Measurements from ENCODE around the gene HNF1A.

The HNF1A gene

GRCh38 chr12:120956579-120957300 is 21.6 kb upstream of the HNF1A start:
- intact Hi-C loops (cut with DNase I) = no loop called here
- no peak for DNase-seq

GRCh38 chr12:120959111-120959878 is 19.0 kb upstream of the HNF1A start:
- intact Hi-C loops (cut with DNase I) = no loop called here
- DNase-seq = no peak

GRCh38 chr12:120960657-120961056 is 17.7 kb upstream of the HNF1A start:
- DNase-seq = peak in 2 of 42 donors; percentile 6 to 22
- intact Hi-C loops (cut with DNase I) = no loop called here

- intact Hi-C loops (cut with DNase I) = no loop called here
- peak in 8 of 42 donors; percentile 4 to 44 (median 25) for DNase-seq
Observed at GRCh38 chr12:120961604-120962531, 16.5 kb upstream of the HNF1A start.

GRCh38 chr12:120962532-120963020 is 15.8 kb upstream of the HNF1A start:
- DNase-seq = no peak
- intact Hi-C loops (cut with DNase I) = no loop called here

- no peak for DNase-seq
- intact Hi-C loops (cut with DNase I) = no loop called here
Observed at GRCh38 chr12:120964298-120964697, 14.0 kb upstream of the HNF1A start.

DNA sequence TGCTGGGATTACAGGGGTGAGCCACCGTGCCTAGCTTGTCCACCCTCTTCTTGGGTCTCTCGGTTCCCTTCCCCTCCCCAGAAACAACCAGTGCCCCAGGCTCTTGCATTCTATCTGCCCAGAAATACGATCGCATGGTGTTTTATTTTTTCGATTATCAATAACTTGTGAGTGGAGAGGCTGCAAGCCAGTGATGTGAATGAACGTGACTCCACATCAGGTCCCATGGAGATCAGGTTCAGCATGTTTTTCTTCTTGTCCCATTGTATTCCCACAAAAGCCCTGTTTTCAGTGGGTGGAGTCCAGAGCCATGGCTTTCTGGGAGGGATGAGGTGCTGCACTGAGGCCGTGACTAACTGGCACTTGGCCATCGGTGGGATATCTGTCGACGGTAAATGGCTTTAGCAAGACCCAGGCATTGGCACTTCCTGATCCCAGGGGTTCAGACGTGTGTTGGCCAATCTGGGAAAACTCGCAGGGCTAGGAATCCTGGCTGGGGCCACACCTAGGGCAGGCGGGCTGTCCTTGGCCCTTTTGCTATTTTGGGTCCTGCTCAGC is 12.7 kb upstream of the HNF1A start:
- intact Hi-C loops (cut with DNase I) = no loop called here
- no peak for DNase-seq

DNA sequence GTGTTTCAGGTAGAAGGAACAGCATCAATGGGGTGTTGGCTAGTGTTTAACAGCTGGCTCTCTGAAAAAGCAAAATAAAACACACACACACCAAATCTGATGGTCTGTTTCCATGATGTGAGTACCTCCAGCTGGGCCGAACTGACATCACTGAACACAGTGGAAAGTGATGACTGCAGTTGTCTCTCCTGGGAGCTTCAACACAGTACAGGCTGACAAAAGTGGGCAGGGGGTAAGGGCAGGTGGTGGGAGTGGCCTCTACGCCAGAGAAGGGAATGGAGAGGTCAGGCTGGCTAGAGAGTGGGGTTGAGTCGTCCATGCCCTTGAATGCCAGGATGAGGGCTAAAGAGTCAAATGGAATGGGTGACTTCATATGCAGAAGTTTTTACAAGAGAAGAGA is 8.0 kb upstream of the HNF1A start:
- intact Hi-C loops (cut with DNase I) = loop anchor here (5.0 kb wide), 1 partner anchor 323 kb away; no protein-coding TSS in a partner anchor
- no peak for DNase-seq

- DNase-seq = peak in 23 of 42 donors; percentile 11 to 72 (median 43)
- intact Hi-C loops (cut with DNase I) = loop anchor here (5.0 kb wide), 1 partner anchor 324 kb away; no protein-coding TSS in a partner anchor
Observed at GRCh38 chr12:120971299-120972180, 6.8 kb upstream of the HNF1A start.

- no peak for DNase-seq
- intact Hi-C loops (cut with DNase I) = loop anchor here (5.0 kb wide), 1 partner anchor 326 kb away; no protein-coding TSS in a partner anchor
Observed at GRCh38 chr12:120972870-120973543, 5.3 kb upstream of the HNF1A start.

DNA sequence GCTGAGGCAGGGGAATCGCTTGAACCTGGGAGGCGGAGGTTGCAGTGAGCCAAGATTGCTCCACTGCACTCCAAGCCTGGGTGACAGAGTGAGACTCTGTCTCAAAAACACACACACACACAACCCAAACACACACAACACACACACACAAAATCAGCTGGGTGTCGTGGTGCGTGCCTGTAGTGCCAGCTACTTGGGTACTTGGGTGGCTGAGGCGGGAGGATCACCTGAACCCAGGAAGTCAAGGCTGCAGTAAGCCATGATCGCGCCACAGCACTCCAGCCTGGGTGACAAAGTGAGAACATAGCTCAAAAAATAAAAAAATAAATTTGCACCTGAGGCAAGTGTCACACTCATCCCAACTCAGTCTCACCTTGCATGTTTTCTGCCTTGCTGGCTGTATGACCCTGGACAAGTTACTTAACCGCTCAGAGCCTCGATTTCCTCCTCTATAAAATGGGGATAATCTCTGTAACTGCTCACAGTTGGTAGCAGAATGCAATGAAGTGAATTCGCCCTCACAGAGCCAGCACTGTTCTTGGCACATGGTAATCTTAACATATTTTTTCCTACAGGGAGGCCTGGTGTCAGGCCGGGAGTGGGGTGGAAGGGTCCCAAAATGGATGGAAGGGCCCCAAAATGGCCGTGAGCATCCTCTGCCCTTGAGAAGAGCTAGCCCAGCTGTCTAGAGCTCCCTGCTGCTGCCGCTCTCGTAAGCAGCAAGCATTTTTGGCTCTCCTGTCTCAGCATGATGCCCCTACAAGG is 630 bp upstream of the HNF1A start:
- intact Hi-C loops (cut with DNase I) = no loop called here
- DNase-seq = no peak

DNA sequence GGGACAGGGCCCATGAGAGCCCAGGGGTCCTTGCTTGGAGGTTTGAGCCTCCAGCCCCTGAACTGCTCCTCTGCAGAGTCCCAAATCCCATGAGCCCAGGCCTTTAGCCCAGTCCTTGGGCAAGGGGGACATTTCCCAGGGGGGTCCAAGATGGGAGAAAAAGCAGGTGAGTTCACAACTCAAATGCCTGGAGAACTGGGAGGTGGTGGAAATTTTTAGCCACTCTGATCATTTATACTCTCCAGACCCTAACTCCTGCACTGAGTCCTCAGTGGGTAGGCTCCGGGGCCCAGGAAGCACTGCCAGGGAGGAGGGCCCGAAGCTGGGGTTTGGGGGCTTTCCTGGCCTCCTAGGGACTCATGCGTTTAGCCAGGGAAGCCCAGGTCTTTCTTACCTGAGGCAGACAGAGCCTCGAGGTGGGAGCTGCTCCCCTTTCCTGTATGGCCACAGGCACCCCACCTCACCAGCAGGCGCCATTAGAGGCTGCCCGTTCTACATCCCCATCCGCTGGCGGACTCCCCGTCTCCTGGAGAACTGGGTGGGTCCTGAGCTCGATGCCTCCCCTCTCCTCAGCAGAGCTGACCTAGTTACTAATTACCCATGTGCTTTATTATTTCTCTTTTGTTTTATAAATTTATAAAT is 998 bp downstream of the HNF1A start:
- DNase-seq = no peak
- intact Hi-C loops (cut with DNase I) = no loop called here

GRCh38 chr12:120979862-120980696 is 1.7 kb downstream of the HNF1A start:
- intact Hi-C loops (cut with DNase I) = no loop called here
- DNase-seq = no peak

DNA sequence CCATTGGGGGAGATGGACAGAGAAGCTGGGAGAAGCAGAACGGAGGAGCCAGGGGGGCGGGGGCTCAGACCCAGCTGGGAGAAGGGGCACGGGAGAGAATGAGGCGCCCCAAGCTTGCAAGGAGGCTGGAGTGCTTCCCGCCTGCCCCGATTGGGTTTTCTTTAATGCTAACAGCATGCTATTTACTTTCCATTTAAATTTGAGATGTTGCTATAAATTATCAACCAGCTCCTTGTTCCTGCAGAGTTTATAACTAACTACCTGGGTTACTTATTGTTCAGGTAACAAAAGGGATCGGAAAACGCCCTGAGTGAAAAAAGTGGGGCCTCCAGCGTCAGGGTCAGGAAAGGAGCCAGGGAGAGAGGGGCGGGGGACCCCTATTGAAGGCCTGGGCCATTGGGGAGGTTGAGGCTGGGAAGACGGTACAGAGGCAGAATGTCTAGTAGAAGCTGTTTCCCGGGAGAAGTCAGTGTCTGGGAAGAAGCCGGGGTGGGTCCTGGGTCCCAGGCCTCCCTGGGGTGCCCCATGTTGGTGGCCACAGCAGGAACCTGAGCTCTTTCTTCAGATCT is 2.5 kb downstream of the HNF1A start:
- no peak for DNase-seq
- intact Hi-C loops (cut with DNase I) = no loop called here

- intact Hi-C loops (cut with DNase I) = no loop called here
- DNase-seq = no peak
Observed at GRCh38 chr12:120981407-120981941, 3.1 kb downstream of the HNF1A start.
